ENCODE measurements around the gene MYBPHL. TPM values are rescaled to one million over a fixed set of nuclear protein-coding genes. Genes with fewer than 3 reads are reported as not detected.

MYBPHL gene
- total and polyA plus RNA-seq, 8 donors: 0.45 TPM; not detected in 7

GRCh38 chr1:109315288-109315687 lies 8.5 kb upstream of the MYBPHL start:
- H3K27me3 ChIP-seq: no peaks in the 10 kb centered on the region
- 78 to 97% (median 92%) methylated on average over 4 of the region's 4 CpGs for WGBS, 5 donors
- H3K36me3 ChIP-seq: peaks cover 24 to 96% (median 91%) of the 10 kb centered on the region in 4 donors
- TF ChIP-seq CTCF (IDR thresholded peaks at IDR 0.05): no peak
- TF ChIP-seq POLR2A (IDR thresholded peaks at IDR 0.05): no peak
- H3K9me3 ChIP-seq: no peaks in the 10 kb centered on the region
- no peaks in the 10 kb centered on the region for H3K4me1 ChIP-seq
- no peak overlapping the region for H3K4me3 ChIP-seq
- DNase-seq: no peak
- no peak overlapping the region for H3K27ac ChIP-seq
- intact Hi-C loops (cut with DNase I; ENCODE audit: low total_unique reads): no loop called here

GRCh38 chr1:109314795-109315194 lies 8.0 kb upstream of the MYBPHL start:
- Histone ChIP-seq H3K27me3 (no peaks in the 10 kb centered on the region), H3K4me3 (no peak overlapping the region), H3K4me1 (no peaks in the 10 kb centered on the region), H3K36me3 (peaks cover 22 to 93% (median 86%) of the 10 kb centered on the region in 4 donors), H3K9me3 (no peaks in the 10 kb centered on the region), H3K27ac (no peak overlapping the region)
- no peak for DNase-seq
- WGBS, 5 donors: 90 to 100% (median 100%) methylated on average over 1 of the region's 1 CpG
- no peak for TF ChIP-seq POLR2AphosphoS5 (IDR thresholded peaks at IDR 0.05)
- TF ChIP-seq POLR2A (IDR thresholded peaks at IDR 0.05): no peak
- TF ChIP-seq EP300 (IDR thresholded peaks at IDR 0.05): no peak
- TF ChIP-seq CTCF (IDR thresholded peaks at IDR 0.05): no peak
- intact Hi-C loops (cut with DNase I; ENCODE audit: low total_unique reads): no loop called here

GRCh38 chr1:109312978-109313775 lies 6.4 kb upstream of the MYBPHL start:
- no peaks in the 10 kb centered on the region for H3K4me1 ChIP-seq
- no peak for DNase-seq
- intact Hi-C loops (cut with DNase I; ENCODE audit: low total_unique reads): no loop called here
- H3K27ac ChIP-seq: no peak overlapping the region
- H3K36me3 ChIP-seq: peaks cover 14 to 77% (median 70%) of the 10 kb centered on the region in 4 donors
- TF ChIP-seq POLR2AphosphoS5 (IDR thresholded peaks at IDR 0.05) (no peak), POLR2A (IDR thresholded peaks at IDR 0.05) (no peak), CTCF (IDR thresholded peaks at IDR 0.05) (no peak), EP300 (IDR thresholded peaks at IDR 0.05) (no peak)
- H3K27me3 ChIP-seq: no peaks in the 10 kb centered on the region
- no peaks in the 10 kb centered on the region for H3K9me3 ChIP-seq
- no peak overlapping the region for H3K4me3 ChIP-seq
- 81 to 94% (median 89%) methylated on average over 12 of the region's 12 CpGs for WGBS, 5 donors

- TF ChIP-seq EP300 (IDR thresholded peaks at IDR 0.05): no peak
- no peak for TF ChIP-seq POLR2AphosphoS5 (IDR thresholded peaks at IDR 0.05)
- no peak for TF ChIP-seq CTCF (IDR thresholded peaks at IDR 0.05)
- no peak for TF ChIP-seq POLR2A (IDR thresholded peaks at IDR 0.05)
- Histone ChIP-seq H3K4me1 (peaks cover 0 to 7% (median 3%) of the 10 kb centered on the region in 4 donors), H3K36me3 (peaks cover 7 to 67% (median 60%) of the 10 kb centered on the region in 4 donors), H3K9me3 (no peaks in the 10 kb centered on the region), H3K4me3 (no peak overlapping the region), H3K27ac (no peak overlapping the region), H3K27me3 (no peaks in the 10 kb centered on the region)
- WGBS, 5 donors: 75 to 91% (median 87%) methylated on average over 2 of the region's 2 CpGs
- intact Hi-C loops (cut with DNase I; ENCODE audit: low total_unique reads): no loop called here
- no peak for DNase-seq
Observed at GRCh38 chr1:109312246-109312645, 5.4 kb upstream of the MYBPHL start.
